Measurements from ENCODE around the gene ADAMTS5.

DNA sequence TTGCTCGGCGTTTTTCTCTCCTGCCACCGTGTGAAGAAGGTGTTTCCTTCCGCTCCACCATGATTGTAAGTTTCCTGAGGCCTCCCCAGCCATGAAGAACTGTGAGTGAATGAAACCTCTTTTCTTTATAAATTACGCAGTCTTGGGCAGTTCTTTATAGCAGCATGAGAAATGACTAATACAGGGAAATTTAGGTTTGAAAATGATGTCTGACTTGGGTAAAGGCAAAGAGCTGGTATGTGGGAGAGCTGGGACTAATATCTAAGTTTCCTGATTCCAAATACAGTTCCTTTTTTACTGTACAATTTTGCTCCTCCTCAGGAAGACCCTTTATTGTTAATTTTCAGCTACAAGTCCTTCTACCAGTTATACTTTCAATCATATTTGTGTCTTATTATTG, 16.7 kb upstream of the ADAMTS5 start:
- TF ChIP-seq POLR2A (IDR thresholded peaks at IDR 0.05), result no peak
- TF ChIP-seq, protein P1, sequence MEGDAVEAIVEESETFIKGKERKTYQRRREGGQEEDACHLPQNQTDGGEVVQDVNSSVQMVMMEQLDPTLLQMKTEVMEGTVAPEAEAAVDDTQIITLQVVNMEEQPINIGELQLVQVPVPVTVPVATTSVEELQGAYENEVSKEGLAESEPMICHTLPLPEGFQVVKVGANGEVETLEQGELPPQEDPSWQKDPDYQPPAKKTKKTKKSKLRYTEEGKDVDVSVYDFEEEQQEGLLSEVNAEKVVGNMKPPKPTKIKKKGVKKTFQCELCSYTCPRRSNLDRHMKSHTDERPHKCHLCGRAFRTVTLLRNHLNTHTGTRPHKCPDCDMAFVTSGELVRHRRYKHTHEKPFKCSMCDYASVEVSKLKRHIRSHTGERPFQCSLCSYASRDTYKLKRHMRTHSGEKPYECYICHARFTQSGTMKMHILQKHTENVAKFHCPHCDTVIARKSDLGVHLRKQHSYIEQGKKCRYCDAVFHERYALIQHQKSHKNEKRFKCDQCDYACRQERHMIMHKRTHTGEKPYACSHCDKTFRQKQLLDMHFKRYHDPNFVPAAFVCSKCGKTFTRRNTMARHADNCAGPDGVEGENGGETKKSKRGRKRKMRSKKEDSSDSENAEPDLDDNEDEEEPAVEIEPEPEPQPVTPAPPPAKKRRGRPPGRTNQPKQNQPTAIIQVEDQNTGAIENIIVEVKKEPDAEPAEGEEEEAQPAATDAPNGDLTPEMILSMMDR (IDR thresholded peaks at IDR 0.05), result no peak
